Fibroblast of skin of right biceps (primary cell): ENCODE results near the gene SLC8A1.
A peak's percentile ranks its signal among the peaks of the same experiment; 100 is the strongest.

Experiments
- DNase-seq: peaks from one replicate; pipeline ENCODE4 v3.0.0-alpha.2; 2013

SLC8A1 gene

DNA sequence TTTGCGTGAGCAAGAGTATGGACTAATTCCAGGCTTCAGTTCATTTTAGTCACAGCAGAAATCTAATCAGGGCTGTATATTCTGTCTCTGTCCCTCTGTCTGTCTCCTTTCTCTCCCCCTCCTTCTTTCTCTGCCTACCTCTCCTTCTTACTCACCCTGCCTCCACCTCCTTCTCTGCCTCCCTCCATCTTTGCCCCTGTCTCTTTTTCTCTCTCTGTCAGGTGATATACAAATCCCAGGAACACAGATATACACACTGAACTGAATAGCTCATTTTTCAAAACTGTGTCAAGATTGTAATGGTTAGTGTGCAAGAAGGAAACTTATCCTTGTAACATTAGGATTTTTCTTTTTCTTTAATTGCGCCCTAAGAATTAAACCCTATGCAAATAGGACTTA is 32.5 kb downstream of the SLC8A1 start:
- DNase-seq: no peak

DNA sequence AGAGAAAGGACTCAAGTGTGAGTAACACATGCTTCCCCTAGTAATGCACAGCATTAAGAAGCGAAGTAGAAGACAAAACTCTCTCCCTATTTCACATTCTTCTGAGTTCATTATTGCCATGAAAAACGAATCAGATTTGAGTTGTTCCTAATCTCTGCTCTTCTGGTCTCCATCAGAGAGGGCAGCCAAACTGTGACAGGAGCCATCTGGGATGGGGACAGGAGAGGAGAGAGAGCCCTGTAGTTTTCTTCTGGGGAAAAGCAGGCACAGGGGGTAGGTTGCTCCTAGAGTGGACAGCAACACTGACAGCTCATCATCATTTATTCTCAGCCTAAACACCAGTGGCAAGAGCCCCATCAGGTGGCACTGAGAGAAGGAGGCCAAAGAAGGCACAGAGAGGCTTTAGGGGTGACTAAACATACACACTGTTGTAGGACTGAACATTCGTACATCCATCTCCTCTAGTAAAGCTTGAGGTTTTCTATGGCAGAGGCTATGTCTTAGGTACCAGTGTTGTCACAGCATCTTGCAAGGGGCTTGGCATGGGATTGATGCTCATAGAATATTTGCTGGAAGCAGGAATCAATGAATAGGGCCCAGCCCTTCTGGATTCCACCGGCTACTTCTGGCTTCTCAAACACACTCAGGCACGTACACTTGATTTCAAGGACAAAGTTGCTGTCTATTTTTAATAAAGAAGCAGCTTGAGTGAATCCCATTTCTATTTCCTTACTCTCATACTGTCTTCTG is 33.1 kb downstream of the SLC8A1 start:
- no peak for DNase-seq

DNA sequence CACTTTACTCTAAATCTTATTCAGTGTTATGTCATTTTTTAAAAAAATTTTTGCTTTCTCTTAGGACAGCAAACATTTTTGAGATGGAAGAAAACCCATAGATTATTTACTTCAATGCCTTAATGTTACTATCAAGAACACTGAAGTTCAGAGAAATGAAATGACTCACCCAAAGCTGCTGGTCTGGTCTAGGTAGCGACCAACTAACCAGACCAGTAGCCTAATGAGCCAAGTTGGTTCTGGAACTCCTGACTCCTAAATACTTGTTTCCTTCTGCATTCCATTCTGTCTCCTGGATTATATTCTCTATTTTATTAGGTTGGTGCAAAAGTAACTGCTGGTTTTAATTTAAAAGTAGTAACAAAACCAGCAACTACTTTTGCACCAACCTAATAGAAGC is 35.4 kb downstream of the SLC8A1 start:
- DNase-seq: peak; percentile 43

DNA sequence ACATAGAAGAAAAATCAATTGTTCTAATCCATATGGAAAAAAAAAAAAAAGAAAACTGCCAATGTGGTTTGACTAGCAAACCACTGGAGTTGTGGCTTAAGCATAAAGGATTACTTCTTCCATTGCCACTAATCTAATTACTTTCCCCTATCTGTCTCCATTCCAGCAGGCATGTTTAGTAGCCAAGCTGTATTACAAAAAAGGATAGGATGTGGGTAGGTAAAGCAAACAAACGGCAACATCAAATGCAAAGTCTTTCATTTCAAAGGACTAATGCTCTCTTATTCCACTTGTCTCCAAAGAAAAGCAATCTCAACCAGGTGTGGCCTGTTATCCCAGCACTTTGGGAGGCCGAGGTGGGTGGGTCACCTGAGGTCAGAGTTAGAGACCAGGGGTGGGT is 36.5 kb downstream of the SLC8A1 start:
- DNase-seq: no peak

DNA sequence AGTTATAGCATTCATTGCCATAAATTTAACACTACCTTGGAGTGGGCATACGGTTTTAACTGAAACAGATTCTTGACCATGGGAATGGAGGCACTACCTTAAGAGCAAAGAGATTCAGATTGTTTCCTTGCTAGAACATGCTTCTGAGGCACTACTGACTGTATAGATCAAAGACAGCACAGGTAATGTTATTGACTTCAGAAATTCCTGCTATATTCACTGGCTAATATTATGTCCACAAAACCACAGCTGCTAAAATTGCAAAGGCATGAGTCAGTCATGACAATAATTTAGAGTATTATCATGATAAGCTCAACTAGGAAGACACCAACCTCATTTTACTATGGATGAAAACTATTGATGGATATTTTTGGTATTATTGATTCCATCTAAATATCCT is 39.4 kb downstream of the SLC8A1 start:
- DNase-seq: peak; percentile 53

DNA sequence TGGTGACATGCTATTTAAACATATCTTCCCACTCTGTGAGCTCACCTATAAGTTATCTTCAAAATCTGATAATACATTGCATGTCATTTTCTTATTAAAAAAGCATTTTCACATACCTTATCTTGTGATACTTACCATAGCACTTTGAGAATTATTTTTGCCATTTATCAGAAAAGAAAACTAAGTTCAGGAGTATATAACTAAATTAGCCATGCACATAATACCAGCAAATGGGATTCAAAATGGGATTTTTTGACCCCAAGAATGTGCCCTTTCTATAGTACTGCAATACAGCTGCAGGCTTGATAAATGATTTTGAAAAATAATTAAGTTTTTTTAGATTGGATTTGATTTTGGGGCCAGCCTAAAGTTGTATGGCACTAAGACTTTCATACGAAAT is 41.2 kb downstream of the SLC8A1 start:
- no peak for DNase-seq

DNA sequence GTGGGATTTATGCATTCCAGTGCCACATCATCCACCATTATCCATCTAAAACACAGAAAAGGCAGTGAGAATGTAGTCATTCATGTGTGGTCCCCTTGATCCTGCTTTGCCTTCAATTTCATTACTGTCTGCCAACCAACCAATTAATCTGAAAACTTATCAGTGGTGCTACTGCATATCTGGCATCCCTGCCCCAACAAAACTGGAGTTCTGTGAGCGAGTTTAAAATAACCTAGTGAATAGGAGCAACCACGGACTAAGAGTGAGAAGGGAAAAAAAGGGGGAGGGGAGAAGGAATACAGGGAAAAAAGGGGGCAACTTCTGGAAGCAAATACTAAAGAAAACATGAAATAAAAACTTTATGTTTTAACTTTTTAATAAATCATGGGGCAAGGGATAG is 42.2 kb downstream of the SLC8A1 start:
- no peak for DNase-seq

DNA sequence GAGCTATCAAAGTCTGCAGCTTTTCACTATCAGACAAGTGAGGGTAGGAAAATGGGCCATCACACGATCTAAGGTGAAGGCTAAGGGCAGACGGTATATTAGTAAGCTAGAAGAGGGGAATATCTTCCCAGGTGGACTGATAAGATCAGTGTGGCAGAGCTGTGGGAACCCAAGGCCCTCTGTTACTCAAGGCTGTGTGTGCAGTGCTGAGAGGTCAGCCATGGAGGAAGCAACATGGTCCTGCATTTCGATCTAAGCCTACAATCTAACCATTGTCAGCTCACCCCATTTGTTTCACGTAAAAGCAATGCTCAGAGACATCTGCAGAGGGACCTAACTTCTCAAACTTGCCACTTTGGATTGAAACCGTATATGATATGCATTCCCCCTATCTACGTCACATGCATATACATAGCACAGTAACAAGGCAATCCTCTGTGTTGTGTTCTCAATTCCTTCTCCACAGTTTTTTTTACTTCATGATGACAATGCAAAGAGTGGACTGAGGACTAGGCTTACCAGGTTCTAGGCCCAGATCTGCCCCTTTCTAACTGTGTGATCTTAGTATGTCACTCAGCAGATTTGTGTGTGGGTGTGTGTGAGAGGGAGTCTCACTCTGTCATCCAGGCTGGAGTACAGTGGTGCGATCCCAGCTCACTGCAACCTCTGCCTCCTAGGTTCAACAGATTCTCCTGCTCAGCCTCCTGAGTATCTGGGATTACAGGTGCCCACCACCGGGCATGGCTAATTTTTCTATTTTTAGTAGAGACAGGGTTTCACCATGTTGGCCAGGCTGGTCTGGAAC is 45.2 kb downstream of the SLC8A1 start:
- DNase-seq: no peak

DNA sequence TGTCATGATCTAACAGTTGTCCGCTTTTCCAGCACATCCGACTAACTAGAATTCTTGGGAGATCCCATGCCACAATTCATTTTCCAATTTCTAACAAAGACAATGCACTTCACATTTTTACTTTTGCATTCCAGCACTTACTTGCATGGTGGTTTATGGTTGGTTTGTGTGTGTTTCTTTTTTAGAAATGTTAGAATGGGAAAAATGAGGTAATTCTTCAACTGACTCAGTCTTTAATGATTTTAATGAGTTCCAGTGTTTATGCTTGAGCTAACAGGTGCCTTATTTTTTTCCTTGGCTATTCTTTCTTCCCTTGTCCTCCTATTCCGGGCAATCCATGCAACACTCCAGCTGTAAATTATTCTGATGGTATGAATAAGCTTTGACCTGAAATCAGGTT is 46.4 kb downstream of the SLC8A1 start:
- DNase-seq: peak; percentile 73

DNA sequence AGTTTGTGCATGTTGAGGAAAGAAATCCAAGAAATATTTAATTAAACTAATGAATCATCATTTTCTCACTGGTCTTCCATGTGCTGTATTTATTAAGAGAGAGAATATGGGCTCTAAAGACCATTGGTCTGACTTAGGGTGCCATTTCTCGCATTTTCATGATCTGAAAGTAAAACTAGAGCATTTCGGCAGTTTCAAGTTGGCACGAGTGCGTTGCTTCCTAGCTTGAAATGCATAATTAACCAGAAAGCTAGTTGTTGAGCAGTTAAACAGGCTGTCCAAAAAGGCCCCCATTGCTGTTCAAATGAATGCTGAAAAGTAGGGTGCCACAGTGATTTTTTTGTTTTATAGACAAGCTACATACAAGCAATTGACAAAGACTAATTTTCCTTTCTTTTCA is 47.4 kb downstream of the SLC8A1 start:
- no peak for DNase-seq

DNA sequence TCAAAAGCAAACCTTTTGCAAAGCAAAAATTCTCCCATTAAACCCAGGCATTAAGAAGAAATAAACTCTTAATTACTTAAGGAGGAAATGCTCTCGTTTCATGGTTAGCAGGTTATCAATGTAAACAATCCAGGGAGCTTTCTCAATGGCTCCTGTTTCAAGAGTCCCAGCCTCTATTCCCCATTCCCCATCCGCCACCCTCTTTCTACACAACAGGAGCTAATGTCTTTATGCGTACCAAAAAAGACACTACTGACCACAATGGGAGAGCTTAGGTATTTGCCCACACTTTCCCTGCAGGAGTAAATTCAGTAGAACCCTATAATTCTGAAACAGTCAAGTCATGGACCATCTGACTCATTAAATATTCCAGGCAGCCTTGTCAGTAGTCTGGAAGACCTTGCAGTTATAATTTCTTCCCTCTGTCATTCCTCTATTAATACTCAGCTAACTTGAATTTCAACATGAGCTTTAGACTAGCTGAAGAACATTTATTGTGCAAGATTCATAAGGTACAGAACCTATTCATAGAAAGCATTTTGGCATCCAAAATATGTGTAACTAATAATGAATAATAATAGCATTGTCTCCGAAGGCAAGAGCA is 48.6 kb downstream of the SLC8A1 start:
- peak; percentile 98 for DNase-seq

DNA sequence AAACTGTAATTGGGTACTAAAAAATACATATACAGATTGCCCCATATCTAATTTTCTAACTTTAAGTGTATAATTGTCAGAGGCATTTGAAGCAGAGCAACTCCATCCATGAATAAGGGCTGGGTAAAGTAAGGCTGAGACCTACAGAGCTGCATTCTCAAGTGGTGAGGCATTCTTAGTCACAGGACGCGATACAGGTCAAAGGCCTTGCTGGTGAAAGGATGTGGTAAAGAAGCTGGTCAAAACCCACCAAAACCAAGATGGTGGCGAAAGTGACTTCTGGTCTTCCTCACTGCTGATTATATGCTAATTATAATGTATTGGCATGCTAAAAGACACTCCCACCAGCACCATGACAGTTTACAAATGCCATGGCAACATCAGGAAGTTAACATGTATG is 50.0 kb downstream of the SLC8A1 start:
- DNase-seq: peak; percentile 90

DNA sequence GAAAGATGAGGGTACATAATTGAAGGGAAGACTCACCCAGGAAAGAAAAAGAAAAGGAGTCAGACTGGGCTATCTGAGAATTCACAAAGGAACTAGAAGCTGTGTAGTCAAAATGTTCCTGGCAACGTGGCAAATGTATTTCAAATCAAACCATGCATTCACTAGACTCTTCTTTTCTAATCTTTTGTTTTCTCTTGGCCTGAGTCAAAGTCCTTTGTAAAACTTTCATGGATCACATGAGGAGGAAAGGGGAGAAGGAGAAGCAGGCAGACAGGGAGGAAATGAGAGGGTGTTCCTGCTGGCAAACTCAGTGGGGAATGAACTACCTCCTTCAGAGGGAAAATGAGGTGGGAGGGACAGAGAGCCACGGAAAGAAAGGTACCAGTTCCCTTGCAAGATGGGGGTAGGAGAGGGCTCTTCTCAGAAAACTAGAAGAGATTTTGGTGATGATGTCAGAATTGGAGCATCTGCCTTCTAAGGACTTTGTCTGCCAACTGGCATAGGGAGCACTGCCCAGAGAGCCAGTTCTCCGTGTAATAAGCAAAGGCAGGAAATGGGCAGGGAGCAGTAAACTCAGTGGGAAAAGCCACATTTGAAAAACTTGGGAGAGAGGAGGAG is 51.4 kb downstream of the SLC8A1 start:
- no peak for DNase-seq

DNA sequence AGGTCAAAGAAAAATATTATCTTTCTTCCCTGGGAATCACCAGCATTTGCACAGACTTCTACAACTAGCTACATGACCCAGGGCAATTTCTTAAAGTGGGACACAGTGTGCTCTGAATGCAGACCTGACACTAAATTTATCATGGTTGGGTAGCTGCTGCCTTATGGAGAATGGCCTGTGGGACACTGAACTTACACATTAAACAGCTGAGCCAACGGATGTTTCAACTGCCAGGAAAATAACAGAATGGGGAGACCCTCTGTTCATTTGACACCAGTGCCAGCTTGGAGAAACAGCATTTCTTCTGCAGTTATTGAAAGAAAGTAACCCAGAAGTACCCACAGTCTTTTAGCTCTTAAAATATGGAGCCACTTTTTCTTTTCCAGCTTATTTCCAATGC is 54.1 kb downstream of the SLC8A1 start:
- no peak for DNase-seq

DNA sequence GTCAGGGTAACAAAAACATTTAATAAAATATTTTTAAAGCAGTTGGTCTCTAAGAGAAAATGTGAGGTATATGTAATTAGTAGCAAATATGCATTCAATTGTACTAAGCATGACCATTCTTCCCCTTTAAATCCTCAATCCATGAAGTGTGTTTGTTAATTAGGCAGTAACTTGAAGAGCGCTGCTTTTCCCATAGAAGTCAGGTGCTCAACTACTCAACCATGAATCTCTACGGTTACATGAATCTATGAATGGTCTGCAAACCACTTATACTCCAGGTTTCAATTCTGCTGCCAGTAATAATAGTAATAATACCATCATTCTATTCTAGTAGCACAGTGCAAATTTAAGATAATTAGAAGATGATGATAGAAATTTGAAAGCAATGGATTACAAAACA is 55.8 kb downstream of the SLC8A1 start:
- DNase-seq: no peak

DNA sequence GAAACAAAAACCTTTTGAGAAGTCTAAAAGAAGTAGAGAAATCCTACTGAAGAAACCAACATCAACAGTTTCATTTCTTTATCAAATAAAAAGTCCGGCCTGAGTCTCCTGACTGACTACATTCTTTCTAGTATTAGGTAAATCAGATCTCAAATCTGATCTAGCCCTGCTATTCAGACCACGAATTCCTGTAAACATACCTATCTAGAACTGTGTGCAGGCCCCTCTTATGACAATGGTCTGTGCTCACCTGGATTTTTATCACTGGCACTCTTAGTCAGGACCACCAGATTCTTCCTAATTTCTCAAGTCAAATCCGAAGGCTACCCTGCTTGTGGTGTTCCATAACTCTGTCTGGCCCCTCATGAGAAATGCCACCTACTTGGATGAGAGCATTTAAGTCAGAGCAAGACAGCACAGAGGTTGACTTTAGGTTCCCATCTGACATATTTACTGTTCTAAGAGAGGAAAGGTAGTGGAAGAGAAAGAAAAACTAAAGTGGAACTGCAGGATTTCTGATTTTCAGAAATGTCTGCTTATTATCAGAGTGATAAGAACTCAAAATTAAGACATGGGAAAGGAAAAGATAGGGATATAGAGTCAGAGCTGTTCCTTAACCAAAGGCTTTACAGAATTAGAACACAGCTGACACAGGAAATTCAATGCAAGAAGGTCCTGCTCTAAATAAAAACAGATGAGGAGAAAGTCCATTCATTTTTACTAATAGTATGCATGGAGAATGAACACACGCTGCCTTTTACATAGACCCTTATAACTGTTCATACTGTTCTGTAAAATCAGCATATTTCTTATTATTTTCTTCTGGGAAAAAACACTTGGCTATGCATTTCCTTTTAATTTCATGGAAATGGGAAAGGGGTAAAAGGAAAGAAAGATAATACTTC is 56.5 kb downstream of the SLC8A1 start:
- peak; percentile 27 for DNase-seq

DNA sequence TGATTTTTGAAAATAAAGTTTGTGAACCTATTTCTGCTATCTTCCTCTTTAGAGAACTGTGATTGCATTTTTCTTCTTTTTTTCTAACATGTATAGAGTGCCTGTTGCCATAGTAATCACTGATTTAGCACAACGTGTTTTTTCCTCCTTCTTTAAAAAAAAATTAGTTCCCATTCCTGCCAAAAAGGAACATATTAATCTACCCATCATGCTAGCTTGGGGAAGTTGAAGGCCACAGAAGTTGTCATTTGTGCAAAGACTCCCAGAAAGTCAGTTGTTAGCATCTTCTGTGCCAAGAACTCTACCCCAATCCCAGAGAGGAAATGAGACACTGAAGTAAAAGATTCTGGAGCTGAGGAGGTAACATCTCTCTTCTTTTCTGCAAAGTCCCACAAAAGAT is 57.3 kb downstream of the SLC8A1 start:
- DNase-seq: peak; percentile 29

DNA sequence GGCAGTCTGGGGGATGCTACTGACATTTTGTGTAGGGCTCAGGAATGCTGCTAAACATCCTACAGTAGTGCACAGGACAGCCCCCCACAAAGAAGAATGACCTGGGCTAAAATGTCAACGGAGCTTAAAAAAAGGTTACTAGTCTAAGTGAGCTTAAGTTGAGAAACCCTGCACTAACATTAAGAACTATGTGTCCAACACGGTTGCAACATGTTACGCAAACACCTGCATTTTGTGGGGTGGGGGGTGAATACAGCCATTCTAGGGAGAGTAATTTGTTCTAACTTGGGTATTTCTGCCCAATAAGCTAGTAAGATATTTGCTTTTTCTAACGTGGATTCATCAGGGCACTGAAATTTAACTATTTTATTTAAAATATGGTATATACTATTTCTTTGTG is 57.9 kb downstream of the SLC8A1 start:
- no peak for DNase-seq

DNA sequence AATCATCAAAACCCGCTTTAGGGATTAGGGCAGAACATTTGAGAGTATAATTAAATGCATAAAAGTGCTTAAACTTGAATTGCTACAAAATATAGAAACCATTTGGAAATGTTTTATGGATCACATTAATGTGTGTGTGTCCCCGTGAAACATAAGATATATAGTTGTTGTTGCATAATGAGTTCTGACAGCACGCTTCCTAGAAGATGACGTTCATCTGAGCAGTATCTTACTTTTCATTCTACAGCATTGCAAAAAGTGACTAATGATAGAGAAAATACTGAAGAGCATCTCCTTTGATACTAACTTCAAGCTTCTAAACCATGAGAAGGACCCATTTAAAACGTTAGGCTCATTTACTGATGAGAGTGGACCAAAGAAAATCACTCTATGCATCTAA is 63.7 kb downstream of the SLC8A1 start:
- peak; percentile 41 for DNase-seq

DNA sequence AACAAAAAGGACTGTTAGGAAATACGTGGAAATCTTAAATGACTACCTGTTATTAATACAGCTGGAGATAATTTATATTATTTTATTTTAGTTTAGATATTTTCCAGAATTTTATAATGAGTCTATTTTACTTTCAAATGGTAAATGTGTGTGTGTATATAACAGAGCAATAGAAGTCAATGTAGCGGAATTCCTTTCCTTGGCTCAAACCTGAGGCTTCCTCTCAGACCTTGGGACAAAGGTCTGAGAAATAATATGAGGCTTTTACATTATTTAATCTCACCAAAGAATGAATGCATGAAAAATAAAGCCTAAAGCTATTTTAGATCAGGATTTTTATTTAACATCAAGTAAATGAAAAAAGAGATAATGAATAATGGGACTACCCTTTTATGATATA is 65.7 kb downstream of the SLC8A1 start:
- no peak for DNase-seq

DNA sequence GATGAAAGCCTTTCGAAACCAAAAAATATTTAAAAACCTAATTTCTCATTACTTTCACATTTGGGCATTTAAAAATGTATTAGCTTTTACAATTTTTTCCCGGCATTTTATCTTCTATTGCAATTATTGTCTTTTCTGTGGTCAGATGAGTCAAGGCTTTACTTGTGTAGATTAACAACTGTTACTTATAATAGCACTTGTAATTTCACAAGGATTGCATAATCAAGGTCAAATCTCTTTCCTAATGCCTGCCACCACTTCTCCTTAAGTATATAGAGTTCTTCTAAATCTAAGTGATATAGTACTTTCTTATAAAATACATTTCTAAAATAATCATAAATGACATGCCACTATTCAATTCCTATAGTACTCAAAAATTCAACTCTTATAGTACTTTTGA is 67.2 kb downstream of the SLC8A1 start:
- peak; percentile 81 for DNase-seq

DNA sequence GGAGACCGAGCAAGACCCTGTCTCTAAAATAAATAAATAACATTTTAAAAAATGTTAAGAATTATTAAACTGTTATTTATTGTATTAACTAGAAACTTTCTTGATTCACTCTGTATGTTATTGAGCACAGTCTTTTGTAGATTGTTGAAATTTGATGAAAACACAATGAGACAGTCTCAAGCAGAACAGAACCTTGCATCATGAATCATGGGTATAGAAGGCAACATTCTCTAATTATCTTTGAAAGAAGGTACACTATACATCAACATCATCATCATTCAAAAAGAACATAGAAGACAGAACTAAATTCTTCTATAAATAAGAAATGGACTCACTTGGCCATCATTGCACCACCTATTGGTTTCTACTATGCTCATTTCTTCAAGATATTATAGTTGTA is 67.7 kb downstream of the SLC8A1 start:
- no peak for DNase-seq

DNA sequence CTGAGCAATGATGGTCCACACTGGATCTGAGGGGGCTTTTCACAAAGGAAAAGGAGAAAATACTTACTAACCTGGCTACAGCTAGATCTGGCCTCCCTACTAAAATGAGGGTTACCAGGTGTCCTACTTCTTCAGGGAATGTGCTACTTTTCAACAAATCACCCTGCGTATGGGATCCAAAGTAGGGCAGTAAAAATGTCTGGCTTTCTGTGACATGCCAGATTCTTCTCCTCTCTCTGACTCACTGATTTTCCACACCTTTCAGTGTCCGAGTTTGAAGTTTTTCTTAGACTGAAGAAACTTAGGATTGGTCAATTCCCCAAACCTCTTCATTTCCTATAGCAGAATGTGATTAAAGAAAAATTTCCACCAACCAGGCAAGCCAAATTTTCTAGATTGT is 71.2 kb downstream of the SLC8A1 start:
- DNase-seq: no peak
